ENCODE data around the gene INSC. TPM values are rescaled to one million over a fixed set of nuclear protein-coding genes. Genes with fewer than 3 reads are reported as not detected.
"Not testable (repeated sequence)": the region's sequence is repeated elsewhere in the genome, so short reads cannot be mapped to it uniquely, and the experiment has no call there.

INSC gene, protein sequence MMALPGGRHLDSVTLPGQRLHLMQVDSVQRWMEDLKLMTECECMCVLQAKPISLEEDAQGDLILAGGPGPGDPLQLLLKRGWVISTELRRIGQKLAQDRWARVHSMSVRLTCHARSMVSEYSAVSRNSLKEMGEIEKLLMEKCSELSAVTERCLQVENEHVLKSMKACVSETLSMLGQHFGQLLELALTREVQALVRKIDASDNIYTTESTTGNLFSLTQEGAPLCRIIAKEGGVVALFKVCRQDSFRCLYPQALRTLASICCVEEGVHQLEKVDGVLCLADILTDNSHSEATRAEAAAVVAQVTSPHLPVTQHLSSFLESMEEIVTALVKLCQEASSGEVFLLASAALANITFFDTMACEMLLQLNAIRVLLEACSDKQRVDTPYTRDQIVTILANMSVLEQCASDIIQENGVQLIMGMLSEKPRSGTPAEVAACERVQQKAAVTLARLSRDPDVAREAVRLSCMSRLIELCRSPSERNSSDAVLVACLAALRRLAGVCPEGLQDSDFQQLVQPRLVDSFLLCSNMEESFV
- total RNA-seq (2014; rRNA removed; shearing (Covaris generic)), result not detected in 2 replicates

DNA sequence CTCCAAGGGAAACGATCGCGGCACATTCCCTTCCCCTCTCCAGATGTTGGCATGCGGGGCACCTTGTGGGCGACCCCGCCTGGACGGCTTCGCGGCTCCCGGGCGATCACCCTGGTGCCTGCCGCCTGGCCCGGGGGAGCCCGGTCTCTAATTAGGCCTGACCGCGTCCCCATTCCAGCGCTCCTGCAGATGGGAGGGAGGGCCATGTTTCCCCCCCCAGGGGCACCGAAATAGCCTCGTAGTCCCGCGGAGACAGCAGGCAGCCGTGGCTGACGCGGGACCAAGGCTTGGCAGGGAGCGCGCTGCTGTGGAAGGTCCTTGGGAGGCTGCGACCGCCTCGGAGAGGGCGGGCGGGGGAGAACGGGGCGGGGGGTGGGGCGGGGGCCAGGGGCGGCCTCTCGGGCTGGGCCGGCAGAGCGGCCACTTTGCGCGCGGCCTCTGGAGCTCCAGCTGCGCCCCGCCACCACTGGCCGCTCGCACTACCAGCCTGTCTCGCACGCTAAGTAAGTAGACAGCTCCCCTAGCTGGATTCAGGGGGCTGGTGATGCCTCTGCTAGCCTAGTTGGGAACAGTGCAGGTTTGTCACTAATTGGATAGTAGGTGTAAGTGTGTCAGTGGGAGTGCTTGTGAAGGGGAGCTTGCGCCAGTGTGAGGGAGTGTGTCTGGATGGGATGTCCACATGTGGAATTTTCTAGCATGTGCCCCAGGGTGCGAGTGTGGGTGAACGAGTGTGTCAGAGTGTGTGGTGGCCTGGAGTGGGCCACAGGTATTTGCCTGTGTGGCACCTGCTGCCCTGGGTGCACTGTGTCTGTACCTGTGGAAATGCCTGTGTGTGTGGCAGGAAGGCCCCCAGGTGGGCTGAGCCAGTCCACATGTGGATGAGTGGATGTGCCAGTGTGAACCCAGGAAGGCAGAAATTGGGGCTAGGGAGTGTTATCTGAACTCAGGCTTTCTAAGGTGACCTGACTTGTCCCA is at the start of gene INSC:
TSS of gene INSC (plus strand) at position 423 of the 975 bp plus-strand sequence. CDS start 34,252 bp downstream, outside the sequence.
- DNase-seq (ENCODE audit: low spot score), result no peak

DNA sequence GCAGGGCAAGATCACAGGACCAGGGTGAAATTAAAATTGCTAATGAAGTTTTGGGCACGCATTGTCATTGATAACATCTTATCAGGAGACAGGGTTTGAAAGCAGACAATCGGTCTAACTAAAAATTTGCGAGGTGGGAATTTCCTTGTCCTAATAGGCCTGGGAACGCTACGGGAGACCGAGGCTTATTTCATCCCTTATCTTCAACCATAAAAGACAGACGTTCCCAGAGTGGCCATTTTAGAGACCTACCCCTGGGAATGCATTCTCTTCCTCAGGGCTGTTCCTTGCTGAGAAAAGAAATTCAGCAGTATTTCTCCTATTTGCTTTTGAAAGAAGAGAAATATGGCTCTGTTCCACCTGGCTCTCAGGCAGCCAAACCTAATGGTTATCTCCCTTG is 45.0 kb upstream of the INSC start:
- not testable (repeated sequence) for DNase-seq (ENCODE audit: low spot score)

DNA sequence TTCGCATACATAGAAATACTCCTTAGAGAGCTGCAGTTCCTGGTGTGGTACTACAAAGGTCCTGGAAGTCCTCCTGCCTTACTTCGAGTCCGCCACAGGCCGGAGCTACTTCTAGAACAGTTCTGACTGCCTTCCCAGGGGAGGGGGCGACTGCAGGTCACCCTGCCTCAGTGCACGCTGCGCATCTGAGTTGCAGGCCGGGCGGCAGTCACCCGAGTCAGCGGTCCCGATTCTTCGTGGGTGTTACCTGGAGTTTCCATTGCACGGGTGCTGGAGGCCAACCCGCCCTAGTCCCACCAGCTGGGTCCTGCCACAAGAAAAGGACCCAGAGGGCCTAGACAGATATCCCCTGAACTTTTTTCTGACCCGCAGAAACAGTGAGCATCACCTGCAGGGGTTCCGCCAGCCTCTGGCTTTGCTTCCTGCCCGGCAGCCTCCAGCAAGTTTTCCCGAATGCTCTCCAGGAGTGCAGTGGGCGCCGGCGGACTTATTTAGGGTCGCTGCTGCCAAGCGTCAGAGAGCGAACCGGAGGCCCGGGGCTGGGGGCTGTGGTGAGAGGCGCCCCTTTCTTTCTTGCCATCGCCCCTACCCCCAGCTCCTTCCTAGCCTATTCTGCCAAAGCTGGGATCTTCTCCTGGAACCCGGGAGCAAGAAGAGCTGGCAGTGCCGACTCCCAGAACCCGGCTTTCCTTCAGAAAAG is 43.0 kb upstream of the INSC start:
- DNase-seq (ENCODE audit: low spot score), result no peak

DNA sequence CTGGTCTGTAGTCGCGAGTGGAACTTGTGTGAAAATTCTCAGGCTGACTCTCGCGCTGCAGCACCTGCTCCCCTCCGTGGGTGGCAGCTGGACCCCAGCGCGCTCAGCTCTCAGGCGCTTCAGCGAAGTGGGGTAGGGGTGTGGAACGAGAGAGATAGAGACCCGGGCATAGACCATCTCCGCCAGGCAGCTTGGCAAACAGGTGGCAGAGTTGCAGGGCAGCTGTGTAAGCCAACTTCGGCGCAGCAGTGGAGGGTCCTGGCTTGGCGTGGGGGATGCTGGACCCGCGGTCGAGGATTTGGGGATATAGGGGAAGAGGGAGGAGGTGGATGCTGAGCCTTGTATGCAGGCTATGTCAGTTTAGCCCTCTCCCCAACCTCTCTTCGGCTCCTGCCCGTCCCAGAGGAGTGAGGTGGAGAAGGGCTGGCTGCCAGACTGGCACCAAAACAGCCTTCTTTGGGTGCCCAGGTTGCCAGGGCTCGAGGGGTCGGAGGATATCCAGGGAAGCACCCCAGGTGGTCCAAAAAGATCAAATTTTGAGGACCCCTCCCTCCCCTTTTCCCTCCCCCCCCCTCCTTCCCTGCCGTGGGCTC is 42.1 kb upstream of the INSC start:
- no peak for DNase-seq (ENCODE audit: low spot score)

DNA sequence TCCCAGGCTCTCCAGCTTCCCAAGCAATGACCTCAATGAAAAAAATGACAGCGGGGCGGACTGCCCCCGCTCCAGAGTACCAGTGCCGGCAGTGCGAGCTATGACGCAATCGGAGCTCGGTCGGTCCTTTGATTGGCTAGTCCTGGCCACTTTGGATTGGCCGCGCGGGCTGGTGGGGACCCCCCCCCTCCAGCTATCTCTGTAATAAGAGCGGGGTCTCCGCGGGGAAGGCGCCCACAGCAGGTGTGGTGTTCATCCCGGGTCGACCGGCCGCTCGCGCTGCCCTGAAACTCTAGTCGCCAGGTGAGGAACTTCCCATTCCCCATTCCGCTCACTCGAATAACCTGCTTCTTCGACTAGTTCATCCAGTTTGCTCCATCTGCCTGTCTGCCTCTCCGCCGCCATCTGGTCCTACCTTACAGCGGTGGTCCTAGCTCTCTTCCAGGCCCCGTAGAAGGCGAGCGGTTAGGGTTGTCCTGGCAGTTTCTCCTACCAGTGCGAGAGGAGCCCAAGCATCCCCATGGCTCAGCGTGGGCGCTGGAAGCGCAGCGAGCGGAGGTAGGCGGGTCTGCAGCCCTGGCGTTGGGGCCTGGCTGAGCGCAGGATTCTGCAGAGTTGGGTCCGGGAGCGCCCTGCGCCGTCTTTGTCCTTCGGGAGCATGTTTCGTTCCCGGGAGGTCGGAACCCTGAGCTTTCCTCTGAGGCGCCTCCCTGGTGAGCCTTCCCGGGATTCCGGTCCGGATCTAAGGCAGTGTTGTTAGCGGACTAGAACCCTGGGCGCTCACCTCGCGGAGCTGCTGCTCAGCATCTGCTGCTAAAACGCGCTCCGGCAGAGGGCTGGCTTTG is 41.1 kb upstream of the INSC start, which contains the start of gene CALCB:
TSS of gene CALCB (plus strand) at position 233 of the 845 bp plus-strand sequence. CDS start 1,126 bp downstream, outside the sequence.
- DNase-seq (ENCODE audit: low spot score), result no peak

DNA sequence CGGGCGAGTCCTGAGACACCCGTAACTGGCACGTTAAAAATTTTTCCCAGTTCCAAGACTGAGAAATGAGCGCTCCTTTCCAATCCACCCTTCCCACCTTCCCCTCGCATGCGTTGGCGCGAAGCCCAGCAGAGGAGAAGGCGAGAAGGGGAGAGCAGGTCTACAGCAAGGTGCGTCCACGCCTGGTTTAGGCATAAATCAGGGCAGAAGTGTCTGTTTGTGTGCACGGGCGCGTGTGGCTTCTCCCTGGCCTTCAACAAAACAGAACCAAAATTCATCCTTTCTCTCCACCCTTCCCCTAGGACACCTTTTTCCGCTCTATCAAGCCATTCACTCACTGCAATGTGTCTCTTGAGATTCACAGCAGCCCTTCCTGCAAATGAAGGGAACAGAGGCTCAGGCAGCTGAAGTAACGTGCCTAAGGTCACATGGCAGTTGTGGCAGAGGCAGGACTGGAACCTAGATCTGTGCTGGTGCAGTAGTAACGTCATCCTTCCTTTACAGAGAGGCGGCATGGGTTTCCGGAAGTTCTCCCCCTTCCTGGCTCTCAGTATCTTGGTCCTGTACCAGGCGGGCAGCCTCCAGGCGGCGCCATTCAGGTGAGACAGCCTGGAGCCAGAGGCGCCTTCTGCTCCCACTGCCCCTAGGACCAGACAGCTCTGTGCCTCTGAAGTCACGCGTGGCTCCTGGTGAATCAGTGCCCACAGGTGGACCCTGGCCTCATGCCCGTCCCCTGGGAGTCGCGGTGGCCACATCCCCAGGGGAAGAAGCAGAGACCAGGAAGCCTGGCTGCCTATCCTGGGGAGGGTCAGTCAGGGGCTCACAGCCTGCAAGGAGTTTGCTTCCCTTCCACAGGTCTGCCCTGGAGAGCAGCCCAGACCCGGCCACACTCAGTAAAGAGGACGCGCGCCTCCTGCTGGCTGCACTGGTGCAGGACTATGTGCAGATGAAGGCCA is 40.2 kb upstream of the INSC start:
- peak; percentile 4 for DNase-seq (ENCODE audit: low spot score)

DNA sequence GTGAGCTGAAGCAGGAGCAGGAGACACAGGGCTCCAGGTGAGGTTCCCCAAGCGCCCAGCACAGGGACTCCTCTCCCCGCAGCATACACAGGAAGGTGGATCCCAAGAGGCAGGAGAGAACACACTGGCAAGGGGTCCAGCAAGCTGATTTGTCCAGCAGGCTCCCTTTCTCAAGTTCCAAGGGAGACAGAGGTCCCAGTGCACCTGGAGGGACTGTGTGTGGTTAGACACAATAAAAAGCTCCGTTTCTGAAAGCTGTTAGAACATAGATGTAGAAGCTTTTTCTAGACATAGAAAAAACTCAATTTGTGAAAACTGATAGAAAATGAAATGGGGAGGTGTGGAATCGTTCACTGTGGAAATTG is 39.6 kb upstream of the INSC start:
- no peak for DNase-seq (ENCODE audit: low spot score)

DNA sequence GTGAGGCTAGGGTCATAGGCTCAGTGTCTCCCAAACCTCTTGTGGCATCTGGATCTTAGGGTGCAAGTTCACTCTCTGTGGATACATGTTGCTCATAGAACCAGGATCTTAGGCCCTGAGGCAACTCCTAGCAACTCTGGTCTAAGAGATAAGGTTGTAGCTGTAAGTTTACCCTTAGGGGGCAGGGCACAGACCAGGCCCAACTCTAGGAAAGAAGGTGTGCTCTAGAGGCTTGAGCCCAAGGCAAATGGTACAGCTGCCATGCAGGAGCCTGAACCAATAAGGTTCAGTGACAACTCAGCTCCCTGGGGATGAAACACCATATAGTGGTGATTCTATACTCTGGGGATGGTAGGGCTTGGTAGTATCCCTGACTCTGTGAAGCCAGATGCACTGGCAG is 23.5 kb upstream of the INSC start:
- no peak for DNase-seq (ENCODE audit: low spot score)

DNA sequence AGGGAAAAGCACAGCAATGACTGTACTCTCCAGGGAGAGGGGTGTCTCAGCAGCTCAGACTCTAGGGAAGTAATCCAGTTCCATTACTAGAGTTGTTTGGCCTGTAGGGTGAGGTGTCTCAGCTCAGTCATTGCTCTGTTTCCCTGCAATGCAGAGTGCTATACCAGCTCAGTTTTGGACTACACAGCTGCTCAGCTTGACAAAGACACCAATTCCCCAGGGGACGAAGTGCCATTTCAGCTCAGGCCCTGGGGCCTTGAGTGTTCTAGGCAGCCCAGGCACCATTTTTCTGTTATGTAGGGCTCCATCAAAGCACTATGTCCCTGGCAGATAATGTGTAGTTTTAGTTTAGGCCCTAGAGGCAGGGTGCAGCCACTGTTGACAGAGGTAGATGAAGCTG is 23.1 kb upstream of the INSC start:
- no peak for DNase-seq (ENCODE audit: low spot score)

DNA sequence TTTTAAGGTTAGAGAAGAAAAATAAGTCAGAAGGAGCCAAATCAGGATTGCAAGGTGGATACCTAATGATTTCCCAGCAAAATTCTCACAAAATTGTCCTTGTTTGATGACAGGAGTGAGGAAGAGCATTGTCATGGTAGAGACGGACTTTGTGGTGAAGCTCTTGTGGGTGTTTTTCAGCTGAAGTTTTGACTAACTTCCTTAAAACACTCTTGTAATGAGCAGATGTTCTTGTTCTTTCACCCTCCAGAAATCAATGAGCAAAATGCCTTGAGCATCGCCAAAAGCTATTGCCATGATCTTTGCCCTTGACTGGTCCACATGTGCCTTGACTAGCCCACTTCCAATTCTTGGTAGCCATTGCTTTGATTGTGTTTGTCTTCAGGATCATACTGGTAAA is 21.3 kb upstream of the INSC start:
- DNase-seq (ENCODE audit: low spot score), result no peak

DNA sequence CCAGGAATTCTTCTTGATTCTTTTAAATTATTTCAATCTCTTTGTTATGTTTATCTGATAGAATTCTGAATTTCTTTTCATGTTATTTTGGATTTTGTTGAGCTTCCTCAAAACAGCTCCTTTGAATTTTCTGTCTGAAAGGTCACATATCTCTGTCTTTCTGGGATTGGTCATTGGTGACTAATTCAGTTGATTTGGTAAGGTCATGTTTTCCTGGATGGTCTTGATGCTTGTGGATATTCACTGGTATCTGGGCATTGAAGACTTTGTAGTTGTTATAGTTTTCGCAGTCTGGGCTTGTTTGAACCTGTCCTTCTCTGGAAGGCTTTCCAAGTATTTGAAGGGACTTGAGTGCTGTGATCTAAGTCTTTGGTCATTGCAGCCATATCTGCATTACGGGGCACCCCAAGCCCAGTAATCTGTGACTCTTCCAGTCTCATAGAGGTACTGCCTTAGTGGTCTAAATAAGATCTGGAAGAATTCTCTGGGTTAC is 18.9 kb upstream of the INSC start:
- no peak for DNase-seq (ENCODE audit: low spot score)

DNA sequence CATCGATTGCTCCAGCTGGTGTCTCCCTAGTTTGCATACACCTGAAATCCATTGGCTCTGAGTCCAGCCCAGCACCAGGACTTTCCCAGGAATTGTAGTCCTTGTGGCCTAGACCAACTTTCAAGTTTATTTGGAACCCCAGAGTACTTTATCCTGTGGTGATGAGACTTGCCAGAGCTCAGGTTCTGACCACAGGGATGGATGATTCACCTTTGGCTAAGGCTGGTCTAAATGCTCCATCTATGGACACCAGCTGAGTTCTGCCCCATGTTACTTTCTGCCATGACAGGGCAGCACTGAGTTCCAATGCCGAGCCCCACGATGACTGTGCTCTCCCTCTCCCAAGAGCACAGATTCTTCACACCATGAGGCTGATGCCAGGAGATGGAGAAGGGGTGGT is 17.3 kb upstream of the INSC start:
- DNase-seq (ENCODE audit: low spot score), result no peak

DNA sequence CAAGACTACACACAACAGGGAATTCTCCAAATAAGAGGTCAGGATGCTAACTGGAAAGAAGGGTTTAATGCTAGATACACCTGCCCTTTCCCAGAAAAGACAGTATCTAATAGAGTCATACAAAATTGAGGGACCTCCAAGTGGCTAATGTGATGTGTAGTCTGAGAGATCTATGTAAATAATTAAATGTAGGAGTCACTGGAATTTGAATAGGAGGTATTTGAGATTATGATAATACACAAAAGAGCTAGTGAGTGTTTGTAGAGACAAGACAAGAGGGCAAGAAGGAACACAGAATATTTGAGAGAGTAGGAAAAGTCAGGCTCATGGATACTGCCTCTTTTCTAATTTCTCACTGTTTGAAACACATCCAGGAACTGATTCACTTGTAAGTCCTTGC is 15.5 kb upstream of the INSC start:
- no peak for DNase-seq (ENCODE audit: low spot score)

DNA sequence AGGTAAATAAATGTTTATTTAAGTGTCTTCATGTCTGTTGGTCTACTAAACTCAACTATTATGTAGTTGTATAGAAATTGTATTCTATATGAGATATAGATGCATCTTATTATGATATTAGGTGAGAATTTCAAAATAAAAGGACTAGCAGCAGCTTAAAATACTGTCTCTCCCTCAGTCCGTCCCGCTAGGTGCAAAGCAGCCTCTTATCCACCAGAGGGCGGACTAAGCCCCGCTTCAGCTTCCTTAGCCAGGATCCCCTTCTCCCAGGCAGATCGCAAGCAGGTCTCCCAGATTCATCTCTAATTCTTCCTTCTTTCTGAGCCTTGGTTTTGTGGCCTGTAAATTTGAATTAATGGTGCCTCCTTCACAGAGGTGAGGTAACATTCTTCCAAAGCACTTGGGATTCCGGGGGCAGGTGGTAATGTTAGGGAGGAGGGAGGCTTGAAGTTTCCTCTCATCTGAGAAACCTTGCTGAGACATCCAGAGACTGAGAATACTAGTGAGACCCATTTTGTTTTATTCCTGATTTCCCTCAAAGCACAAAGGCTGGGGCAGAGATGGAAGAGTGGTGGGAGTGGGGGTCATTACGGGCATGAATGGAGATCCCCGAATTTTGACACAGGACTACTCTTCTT is 13.5 kb upstream of the INSC start:
- peak; percentile 45 for DNase-seq (ENCODE audit: low spot score)

DNA sequence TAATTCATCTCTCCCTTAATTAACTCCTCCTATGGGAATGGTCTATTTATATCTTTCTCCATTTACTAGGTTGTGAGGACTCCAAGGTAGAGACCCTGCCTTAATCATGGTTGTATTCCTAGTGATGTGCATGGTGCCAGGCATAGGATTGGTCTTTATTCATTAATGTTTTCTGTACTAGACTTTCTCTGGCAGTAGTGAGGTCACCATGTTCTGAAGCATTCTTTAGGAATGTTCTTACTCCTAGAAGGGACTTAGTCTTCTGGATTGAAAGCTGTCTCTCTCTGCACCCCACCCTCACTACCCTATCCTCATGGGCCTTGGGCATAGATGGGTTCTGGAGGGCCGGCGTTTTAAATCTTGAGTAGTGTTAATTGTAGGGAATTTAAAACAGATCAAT is 10.6 kb upstream of the INSC start:
- DNase-seq (ENCODE audit: low spot score), result no peak

DNA sequence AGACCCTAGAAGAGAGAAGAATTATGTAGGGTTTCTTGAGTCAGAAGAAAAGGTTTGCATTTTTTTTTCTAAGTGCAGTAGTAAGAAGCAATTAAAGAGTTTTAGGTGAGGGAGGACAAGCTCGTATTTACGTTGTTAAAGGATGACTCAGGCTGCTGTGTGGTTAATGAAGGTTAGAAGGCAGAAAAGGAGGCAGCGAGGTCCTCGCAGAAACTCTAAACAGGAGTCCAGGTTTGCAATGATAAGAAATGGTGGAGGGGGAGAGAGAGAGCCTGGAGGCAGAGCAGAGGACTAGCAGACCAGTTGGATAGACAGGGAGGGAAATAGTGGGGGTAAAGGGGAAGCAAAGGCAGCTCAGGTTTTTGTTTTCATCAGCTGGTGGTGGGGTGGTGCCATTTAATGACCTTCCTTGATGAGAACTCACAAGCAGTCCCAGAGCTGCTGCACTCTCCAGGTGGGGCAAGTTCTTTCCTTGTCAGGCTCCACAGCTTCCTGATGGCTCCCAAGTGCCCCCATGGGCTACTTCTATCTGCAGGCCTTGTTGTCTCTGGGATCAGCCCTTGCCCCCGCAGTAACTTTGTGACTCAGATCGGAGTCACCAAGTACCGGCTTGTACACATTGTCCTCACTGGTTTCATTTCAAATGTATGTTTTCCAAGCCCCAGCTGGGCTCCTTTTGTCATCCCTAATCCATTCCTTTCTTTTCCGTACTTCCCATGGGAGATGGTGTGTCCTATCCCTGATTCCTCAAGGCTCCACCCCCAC is 8.3 kb upstream of the INSC start:
- peak; percentile 9 for DNase-seq (ENCODE audit: low spot score)

DNA sequence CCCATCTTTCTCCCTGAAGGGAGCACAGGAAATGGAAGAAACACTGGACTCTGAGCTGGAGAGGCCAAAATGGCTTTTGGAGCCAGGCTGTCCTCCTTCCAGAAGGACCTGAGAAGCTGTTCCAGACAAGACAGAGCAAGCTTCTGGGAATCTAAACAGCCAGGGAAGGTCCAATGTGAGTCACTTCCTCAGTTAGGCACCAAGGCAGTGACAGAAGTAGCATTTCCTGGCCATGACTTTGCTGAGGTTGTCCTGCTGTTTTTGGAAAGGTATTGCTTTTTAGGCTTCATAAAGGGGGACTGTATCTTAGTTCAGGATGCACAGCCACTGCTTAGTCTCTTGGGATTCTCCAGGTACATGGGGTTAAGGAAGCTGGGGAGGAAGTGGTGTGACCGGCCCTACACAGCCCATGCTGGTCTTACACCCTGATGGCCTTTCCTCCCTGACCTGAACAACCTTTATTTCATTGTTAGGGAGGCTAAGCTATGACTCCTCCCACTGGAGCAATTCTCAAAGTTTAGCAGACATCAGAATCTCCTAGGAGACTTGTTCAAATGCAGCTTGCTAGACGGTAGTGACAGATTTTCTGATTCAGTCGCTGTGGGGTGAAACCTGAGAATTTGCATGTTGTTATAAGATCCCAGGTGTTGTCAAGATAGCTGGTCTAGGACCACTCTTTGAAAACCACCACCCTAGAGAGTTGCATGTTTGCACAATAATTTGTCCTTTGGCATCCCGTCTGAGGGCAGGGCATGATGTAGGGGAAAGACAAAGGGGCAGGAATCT is 6.8 kb upstream of the INSC start:
- DNase-seq (ENCODE audit: low spot score), result no peak
